Measurements from ENCODE around the gene PTMS.
A peak's percentile ranks its signal among the peaks of the same experiment; 100 is the strongest.

PTMS gene

DNA sequence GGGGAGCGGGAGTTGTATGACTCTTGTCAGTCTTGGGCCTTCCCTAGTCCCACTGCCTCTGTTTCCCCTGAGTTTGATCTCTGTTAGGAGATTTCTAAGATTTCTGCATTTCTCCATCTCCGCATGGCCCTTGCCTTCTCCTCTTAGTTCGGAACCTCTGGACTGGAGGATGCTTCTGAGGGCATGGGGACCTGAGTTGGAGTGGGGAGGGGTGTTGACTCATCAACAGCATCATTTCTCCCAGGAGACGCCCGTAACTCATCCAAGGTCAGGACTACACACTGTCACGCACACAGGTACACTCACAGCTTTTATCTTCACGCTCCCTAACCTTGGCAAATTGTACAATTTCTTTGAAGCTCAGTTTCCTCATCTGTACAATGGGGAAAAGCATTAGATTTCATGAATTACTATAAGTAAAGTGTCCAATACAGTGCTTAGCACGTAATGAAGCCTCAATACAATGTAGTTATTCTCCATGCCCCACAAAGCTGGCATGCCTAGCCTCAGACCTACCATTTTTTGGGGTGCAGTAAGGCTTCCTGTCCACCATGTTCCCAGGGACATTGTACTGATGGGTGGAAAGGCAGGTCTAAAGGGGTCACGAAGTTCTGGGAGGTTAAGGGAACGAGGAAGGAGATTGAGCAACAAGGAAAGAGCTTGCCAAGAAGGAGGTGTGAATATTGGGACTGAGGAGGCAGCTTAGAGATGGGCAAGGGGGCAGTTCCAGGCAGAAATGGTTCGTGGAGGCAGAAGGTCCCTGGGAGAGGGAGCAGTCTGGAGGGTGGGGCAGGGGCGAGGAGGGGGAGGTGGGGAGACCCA, 5.6 kb downstream of the PTMS start:
- no peak for DNase-seq (ENCODE audit: low spot score)

DNA sequence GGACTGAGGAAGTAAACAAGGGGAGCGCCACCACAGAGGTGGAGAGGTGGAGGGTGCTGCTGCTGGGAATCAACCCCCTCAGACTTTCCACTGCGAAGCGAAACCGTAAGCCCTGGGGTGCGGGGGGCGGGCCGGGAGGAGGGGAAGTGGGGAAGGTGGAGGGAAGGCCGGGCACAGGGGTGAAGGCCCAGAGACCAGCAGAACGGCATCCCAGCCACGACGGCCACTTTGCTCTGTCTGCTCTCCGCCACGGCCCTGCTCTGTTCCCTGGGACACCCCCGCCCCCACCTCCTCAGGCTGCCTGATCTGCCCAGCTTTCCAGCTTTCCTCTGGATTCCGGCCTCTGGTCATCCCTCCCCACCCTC, 6.2 kb downstream of the PTMS start, which contains the start of gene LAG3:
Gene LAG3, plus strand, starts transcription at position 190 of the 365 bp plus-strand sequence. CDS start 333 bp downstream, outside the sequence.
- no peak for DNase-seq (ENCODE audit: low spot score)

GRCh38 chr12:6772726-6773589, 6.8 kb downstream of the PTMS start:
- no peak for DNase-seq (ENCODE audit: low spot score)

DNA sequence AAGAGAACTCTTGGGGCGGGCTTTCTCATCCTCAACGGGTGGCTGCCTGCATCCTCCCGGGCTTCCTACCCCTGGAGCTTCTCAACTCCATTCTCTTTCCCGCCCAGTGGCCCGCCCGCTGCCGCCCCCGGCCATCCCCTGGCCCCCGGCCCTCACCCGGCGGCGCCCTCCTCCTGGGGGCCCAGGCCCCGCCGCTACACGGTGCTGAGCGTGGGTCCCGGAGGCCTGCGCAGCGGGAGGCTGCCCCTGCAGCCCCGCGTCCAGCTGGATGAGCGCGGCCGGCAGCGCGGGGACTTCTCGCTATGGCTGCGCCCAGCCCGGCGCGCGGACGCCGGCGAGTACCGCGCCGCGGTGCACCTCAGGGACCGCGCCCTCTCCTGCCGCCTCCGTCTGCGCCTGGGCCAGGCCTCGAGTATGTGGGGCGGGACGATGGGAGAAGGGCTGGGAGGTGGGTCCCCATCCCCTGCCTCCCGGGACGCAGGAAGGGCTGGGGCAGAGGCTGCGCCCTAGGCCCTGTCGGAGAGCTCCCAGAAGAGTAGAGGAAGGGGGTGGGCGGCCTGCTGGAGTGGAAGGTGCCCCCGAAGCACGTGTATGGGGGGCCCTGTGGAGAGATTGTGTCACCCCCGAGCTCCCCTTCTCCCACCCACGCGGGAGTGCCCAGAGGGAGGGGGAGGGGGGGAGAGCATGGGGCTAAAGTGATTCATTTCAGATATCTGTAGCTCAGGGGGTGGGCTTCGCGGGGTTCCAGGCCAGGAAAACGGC, 7.6 kb downstream of the PTMS start:
- no peak for DNase-seq (ENCODE audit: low spot score)

DNA sequence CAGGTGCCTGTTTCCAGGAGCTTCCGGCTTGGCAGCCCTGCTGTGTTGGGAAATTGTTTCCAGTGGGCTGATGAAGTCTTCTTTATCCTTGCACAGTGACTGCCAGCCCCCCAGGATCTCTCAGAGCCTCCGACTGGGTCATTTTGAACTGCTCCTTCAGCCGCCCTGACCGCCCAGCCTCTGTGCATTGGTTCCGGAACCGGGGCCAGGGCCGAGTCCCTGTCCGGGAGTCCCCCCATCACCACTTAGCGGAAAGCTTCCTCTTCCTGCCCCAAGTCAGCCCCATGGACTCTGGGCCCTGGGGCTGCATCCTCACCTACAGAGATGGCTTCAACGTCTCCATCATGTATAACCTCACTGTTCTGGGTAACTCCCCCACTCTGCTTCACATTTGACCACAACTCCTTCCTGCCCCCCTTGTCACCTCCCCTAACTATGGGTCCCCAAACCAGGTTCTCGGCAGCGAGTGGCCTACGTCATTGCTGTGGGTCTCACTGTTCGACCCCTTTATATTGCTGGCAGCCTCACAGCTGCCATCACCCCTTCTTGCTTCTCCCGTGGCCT, 8.4 kb downstream of the PTMS start:
- DNase-seq (ENCODE audit: low spot score), result no peak

DNA sequence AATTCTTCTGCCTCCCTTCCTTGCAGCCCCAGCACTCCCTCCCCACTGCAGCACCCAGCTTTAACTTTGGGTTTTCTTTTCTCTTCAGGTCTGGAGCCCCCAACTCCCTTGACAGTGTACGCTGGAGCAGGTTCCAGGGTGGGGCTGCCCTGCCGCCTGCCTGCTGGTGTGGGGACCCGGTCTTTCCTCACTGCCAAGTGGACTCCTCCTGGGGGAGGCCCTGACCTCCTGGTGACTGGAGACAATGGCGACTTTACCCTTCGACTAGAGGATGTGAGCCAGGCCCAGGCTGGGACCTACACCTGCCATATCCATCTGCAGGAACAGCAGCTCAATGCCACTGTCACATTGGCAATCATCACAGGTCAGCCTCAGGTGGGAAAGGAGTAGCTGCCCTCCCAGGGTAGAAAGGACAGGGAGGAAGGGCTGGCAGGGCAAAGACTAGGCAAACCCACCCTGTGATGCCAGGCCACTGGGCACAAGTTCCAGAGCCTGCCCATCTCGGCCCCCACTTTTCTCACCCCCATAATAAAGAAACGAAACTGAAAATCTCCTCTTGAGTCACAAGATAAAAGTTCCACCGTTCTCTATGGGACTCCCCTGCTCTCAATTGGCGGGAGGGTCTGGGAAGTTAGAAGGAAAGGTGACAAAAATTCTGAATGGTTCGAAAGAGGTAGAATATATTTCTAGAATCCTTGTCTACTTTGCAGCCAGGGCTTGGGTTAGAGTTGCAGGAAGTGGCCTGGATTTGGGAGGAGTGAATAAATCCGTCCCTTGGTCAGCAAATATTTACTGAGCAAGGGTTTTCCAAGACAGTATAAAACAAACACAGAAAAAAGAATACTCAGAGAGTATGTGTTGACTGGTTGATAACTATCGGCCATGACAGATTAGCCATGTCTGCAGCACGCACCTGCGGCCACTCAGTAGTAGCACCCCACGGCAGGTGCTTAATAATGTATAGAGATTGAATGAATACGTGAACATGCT, 9.3 kb downstream of the PTMS start:
- DNase-seq (ENCODE audit: low spot score), result no peak

DNA sequence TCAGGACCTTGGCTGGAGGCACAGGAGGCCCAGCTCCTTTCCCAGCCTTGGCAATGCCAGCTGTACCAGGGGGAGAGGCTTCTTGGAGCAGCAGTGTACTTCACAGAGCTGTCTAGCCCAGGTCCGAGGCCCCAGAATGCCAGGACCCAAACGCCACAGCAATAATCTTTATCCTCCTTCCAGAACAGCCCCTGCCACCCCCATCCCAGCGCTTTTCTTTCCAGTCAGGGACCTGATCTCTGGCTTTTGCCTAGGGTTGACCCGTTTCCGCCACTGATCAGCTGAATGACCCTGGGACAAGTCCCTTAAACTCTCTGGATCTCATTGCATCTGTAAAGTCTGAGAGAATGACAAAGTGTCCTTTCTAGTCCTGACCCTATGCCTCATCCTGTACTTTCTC, 11.2 kb downstream of the PTMS start:
- DNase-seq (ENCODE audit: low spot score), result no peak

GRCh38 chr12:6778217-6778573, 12.0 kb downstream of the PTMS start:
- no peak for DNase-seq (ENCODE audit: low spot score)

DNA sequence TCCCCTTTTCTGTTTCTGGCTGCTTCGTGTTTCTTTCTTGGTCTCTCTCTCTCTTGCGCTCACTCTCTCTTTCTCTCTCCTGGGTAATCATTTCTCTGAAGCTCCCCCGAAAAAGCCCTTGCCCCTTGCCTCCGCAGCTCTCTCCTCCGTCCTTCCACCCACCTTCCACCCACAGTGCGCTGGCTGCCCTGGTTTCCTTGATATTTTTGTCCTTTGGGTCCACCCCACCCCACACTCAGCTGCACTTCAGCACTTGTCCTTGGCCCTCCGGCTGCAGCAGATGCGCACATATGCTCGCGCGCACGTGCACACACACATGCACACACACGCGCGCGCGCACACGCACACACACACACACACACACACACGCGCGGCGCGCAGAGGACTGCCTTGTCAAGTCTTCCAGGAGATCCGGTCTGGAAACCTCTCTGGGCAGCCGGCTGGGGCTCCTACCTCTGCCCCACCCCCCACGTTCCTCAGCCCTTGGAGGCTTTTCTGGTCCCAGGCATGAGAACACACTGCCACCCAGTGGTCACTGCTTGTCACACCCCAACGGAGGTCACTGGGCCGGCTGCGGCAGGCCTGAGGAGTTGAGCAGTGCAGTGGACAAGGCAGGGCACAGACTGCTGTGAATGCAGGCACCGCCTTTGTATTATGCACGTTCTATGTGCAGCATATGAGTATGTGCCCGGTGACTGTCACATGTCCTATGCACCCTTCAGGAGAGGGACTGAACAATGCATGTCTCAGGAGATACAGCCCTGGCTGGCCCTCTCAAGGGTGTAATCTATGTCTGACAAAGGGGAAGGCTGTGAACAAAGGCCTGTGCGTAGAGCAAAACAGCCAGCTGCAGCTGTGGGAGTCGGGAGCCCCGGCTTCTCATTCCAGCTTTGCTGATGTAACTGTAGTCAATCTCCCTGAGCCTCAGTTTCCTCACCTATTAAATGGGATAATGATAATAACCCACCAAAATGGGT, 12.7 kb downstream of the PTMS start:
- peak; percentile 89 for DNase-seq (ENCODE audit: low spot score)

GRCh38 chr12:6779708-6780432, 13.7 kb downstream of the PTMS start:
- no peak for DNase-seq (ENCODE audit: low spot score)

- DNase-seq (ENCODE audit: low spot score), result no peak
Observed at GRCh38 chr12:6780573-6780972, 14.4 kb downstream of the PTMS start.

- DNase-seq (ENCODE audit: low spot score), result no peak
Observed at GRCh38 chr12:6782119-6782518, 16.0 kb downstream of the PTMS start.

GRCh38 chr12:6782850-6783566, 16.8 kb downstream of the PTMS start:
- DNase-seq (ENCODE audit: low spot score), result no peak

DNA sequence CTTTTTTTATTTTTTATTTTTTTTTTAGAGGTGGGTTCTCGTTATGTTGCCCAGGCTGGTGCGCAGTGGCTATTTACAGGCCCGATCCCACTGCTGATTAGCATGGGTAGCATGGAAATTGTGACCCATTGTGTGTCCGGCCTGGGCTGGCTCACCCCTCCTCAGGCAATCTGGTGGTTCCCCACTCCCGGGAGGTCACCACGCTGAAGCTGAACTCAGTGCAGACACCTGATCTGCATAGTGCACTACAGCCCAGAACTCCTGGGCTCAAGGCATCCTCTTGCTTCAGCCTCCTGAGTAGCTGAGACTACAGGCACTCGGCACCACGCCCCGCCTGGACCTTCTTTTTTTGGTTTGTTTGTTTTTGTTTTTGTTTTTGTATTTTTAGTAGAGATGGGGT, 17.7 kb downstream of the PTMS start:
- DNase-seq (ENCODE audit: low spot score), result no peak

- no peak for DNase-seq (ENCODE audit: low spot score)
Observed at GRCh38 chr12:6784296-6784695, 18.1 kb downstream of the PTMS start.

DNA sequence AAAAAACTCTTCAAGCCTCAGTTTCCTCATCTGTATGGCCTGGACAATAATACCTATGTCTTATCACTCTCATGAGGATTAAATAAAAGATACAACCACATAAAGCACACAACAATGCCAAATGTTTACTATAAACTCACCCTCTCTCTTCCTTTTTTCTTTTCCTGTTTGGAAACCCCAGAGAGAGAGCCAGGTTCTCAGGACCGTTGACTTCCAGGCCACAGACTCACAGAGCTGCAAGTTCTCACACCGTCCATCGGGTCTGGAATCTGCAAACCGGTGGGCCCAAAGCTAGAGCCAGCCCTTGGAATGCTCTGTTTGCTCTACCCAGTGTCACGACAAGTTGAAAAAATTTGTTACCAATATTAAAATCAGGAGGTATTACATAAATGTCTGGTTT, 18.6 kb downstream of the PTMS start:
- DNase-seq (ENCODE audit: low spot score), result no peak

GRCh38 chr12:6786416-6787094, 20.4 kb downstream of the PTMS start:
- DNase-seq (ENCODE audit: low spot score), result no peak

GRCh38 chr12:6787309-6787708, 21.1 kb downstream of the PTMS start:
- no peak for DNase-seq (ENCODE audit: low spot score)

All from putamen (tissue), 1 donor.